Keratinocyte (primary cell): ENCODE data around the gene MRPL38.

ENCODE experiments used
- EZH2 ChIP-seq: IDR thresholded peaks from one replicate; pipeline ENCODE4 v1.6.1; 2012; ENCODE audit warnings: inconsistent platforms, mild to moderate bottlenecking, low read length, moderate library complexity
- TF ChIP-seq, protein P1 (sequence below), 3 experiments: IDR thresholded peaks in 1 of 3; conservative IDR thresholded peaks in 1 of 3; optimal IDR thresholded peaks in 1 of 3; 2 replicates in 2 of 3; 3 replicates in 1 of 3; pipeline versions ENCODE3 to v1.5.1; 2011; ENCODE audit warnings: low read length in 3 of 3, mild to moderate bottlenecking in 3 of 3, moderate library complexity in 2 of 3, control low read depth in 1 of 3, inconsistent platforms in 1 of 3; ENCODE audit not compliant: insufficient read depth in 2 of 3; ENCODE audit errors: extremely low read depth in 1 of 3

DNA sequence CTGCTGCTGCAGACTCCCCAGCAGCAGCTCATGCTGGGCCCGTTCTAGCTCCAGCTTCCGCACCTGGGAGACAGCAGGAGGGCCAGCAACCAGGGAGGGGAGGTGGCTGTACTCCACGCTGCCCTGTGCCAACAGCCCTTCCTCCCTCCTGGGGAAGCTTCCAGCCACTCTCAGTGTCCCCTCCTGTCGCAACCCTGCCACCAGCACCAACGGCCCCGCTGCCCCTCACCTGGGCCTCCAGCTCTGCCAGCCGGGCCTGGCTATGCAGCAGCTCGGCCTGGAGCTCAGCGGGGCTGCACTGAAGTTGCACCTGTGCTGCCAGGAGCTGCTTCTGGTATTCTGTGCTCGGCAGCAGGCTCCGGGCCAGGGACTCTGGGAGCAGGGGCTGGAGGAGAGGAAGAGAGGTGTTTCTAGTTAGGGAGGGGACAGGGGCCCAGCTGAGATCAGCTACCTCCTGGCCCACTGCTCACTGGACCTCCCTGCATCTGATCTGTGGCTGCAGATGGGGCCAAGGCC, 15.4 kb upstream of the MRPL38 start:
- TF ChIP-seq, protein P1, sequence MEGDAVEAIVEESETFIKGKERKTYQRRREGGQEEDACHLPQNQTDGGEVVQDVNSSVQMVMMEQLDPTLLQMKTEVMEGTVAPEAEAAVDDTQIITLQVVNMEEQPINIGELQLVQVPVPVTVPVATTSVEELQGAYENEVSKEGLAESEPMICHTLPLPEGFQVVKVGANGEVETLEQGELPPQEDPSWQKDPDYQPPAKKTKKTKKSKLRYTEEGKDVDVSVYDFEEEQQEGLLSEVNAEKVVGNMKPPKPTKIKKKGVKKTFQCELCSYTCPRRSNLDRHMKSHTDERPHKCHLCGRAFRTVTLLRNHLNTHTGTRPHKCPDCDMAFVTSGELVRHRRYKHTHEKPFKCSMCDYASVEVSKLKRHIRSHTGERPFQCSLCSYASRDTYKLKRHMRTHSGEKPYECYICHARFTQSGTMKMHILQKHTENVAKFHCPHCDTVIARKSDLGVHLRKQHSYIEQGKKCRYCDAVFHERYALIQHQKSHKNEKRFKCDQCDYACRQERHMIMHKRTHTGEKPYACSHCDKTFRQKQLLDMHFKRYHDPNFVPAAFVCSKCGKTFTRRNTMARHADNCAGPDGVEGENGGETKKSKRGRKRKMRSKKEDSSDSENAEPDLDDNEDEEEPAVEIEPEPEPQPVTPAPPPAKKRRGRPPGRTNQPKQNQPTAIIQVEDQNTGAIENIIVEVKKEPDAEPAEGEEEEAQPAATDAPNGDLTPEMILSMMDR (optimal IDR thresholded peaks at IDR 0.05 in 1 of 3, IDR thresholded peaks at IDR 0.05 in 1 of 3, conservative IDR thresholded peaks at IDR 0.05 in 1 of 3; ENCODE audit: extremely low read depth in 1 of 3, insufficient read depth in 2 of 3, low read length in 3 of 3): no peak
- TF ChIP-seq EZH2: no peak
